Astrocyte (in vitro differentiated cells and primary cell): Measurements from ENCODE around the gene PARP2.

Source experiments
- CTCF ChIP-seq: IDR thresholded peaks from 2 replicates; pipeline ENCODE4 v1.5.1; 2011; ENCODE audit warnings: low read depth, mild to moderate bottlenecking, inconsistent platforms, low read length, moderate library complexity; ENCODE audit not compliant: insufficient read depth
- EZH2 ChIP-seq: IDR thresholded peaks from 2 replicates; pipeline ENCODE4 v1.6.1; 2012; ENCODE audit warnings: mild to moderate bottlenecking, low read length, inconsistent platforms; ENCODE audit not compliant: insufficient read depth

GRCh38 chr14:20294636-20295035 is 48.8 kb upstream of the PARP2 start:
- TF ChIP-seq CTCF: no peak
- no peak for TF ChIP-seq EZH2
